Ectodermal cell (in vitro differentiated cells): ENCODE data around the gene CD93.

ENCODE experiments used
- H3K27ac ChIP-seq: 2 replicates; pipeline ENCODE4 v1.7.0; 2013; ENCODE audit warnings: mild to moderate bottlenecking, low read depth, low read length; ENCODE audit not compliant: insufficient read depth, poor library complexity, severe bottlenecking
- H3K27me3 ChIP-seq: 2 replicates; pipeline ENCODE4 v1.7.0; 2013; ENCODE audit warnings: mild to moderate bottlenecking, low read length; ENCODE audit not compliant: insufficient read depth, control insufficient read depth, poor library complexity, severe bottlenecking
- H3K36me3 ChIP-seq: one replicate; pipeline ENCODE4 v1.7.0; 2013; ENCODE audit warnings: low read length; ENCODE audit not compliant: control insufficient read depth, insufficient read depth
- H3K4me1 ChIP-seq: one replicate; pipeline ENCODE4 v1.7.0; 2013; ENCODE audit warnings: low read length; ENCODE audit not compliant: control insufficient read depth, insufficient read depth
- H3K4me3 ChIP-seq: 2 replicates; pipeline ENCODE4 v1.7.0; 2013; ENCODE audit warnings: low read depth, low read length, control low read depth; ENCODE audit not compliant: insufficient read depth
- H3K9me3 ChIP-seq: 2 replicates; pipeline ENCODE4 v1.7.0; 2013; ENCODE audit warnings: mild to moderate bottlenecking, low read length, moderate library complexity; ENCODE audit not compliant: control insufficient read depth
- WGBS, 2 experiments: methylation state at CpG; one replicate each; pipeline ENCODE4 v1.1.7; 2013; ENCODE audit warnings: missing lambda C conversion rate in 2 of 2; 5-methylcytosine and 5-hydroxymethylcytosine counted together

The CD93 gene

GRCh38 chr20:23111944-23112342 lies 25.8 kb upstream of the CD93 start:
- no peaks in the 10 kb centered on the region for H3K36me3 ChIP-seq
- H3K4me1 ChIP-seq = no peaks in the 10 kb centered on the region
- H3K4me3 ChIP-seq = no peak overlapping the region
- H3K27me3 ChIP-seq = no peaks in the 10 kb centered on the region
- H3K9me3 ChIP-seq = no peaks in the 10 kb centered on the region
- H3K27ac ChIP-seq = no peak overlapping the region
- 88 to 92% methylated on average over 9 of the region's 9 CpGs for WGBS, 2 experiments

GRCh38 chr20:23111307-23111943 lies 25.3 kb upstream of the CD93 start:
- no peaks in the 10 kb centered on the region for H3K4me1 ChIP-seq
- H3K36me3 ChIP-seq = no peaks in the 10 kb centered on the region
- no peak overlapping the region for H3K27ac ChIP-seq
- WGBS, 2 experiments = 91% methylated on average over 16 of the region's 16 CpGs
- no peaks in the 10 kb centered on the region for H3K27me3 ChIP-seq
- no peaks in the 10 kb centered on the region for H3K9me3 ChIP-seq
- no peak overlapping the region for H3K4me3 ChIP-seq

- H3K36me3 ChIP-seq = no peaks in the 10 kb centered on the region
- no peak overlapping the region for H3K4me3 ChIP-seq
- H3K4me1 ChIP-seq = no peaks in the 10 kb centered on the region
- H3K27me3 ChIP-seq = no peaks in the 10 kb centered on the region
- no peak overlapping the region for H3K27ac ChIP-seq
- 85 to 88% methylated on average over 3 of the region's 3 CpGs for WGBS, 2 experiments
- H3K9me3 ChIP-seq = no peaks in the 10 kb centered on the region
Observed at GRCh38 chr20:23108871-23109270, 22.7 kb upstream of the CD93 start.

- H3K27ac ChIP-seq = no peak overlapping the region
- H3K36me3 ChIP-seq = no peaks in the 10 kb centered on the region
- H3K4me3 ChIP-seq = no peak overlapping the region
- H3K9me3 ChIP-seq = no peaks in the 10 kb centered on the region
- H3K4me1 ChIP-seq = no peaks in the 10 kb centered on the region
- no peaks in the 10 kb centered on the region for H3K27me3 ChIP-seq
- WGBS, 2 experiments = 77 to 86% methylated on average over 3 of the region's 3 CpGs
Observed at GRCh38 chr20:23107466-23107865, 21.3 kb upstream of the CD93 start.

GRCh38 chr20:23106271-23106851 lies 20.2 kb upstream of the CD93 start:
- WGBS, 2 experiments = 89 to 92% methylated on average over 9 of the region's 9 CpGs
- no peaks in the 10 kb centered on the region for H3K9me3 ChIP-seq
- no peak overlapping the region for H3K27ac ChIP-seq
- no peaks in the 10 kb centered on the region for H3K4me1 ChIP-seq
- no peak overlapping the region for H3K4me3 ChIP-seq
- H3K36me3 ChIP-seq = no peaks in the 10 kb centered on the region
- no peaks in the 10 kb centered on the region for H3K27me3 ChIP-seq

GRCh38 chr20:23105193-23105592 lies 19.1 kb upstream of the CD93 start:
- H3K4me1 ChIP-seq = no peaks in the 10 kb centered on the region
- H3K36me3 ChIP-seq = no peaks in the 10 kb centered on the region
- no peaks in the 10 kb centered on the region for H3K27me3 ChIP-seq
- H3K4me3 ChIP-seq = no peak overlapping the region
- no peak overlapping the region for H3K27ac ChIP-seq
- no peaks in the 10 kb centered on the region for H3K9me3 ChIP-seq
- 92 to 95% methylated on average over 3 of the region's 3 CpGs for WGBS, 2 experiments

GRCh38 chr20:23103284-23104018 lies 17.3 kb upstream of the CD93 start:
- Histone ChIP-seq H3K4me3 (no peak overlapping the region), H3K4me1 (no peaks in the 10 kb centered on the region), H3K27me3 (no peaks in the 10 kb centered on the region), H3K9me3 (no peaks in the 10 kb centered on the region), H3K27ac (no peak overlapping the region), H3K36me3 (no peaks in the 10 kb centered on the region)
- WGBS, 2 experiments = 90% methylated on average over 11 of the region's 11 CpGs

- H3K27ac ChIP-seq = no peak overlapping the region
- H3K4me3 ChIP-seq = no peak overlapping the region
- no peaks in the 10 kb centered on the region for H3K36me3 ChIP-seq
- WGBS, 2 experiments = 90 to 97% methylated on average over 5 of the region's 5 CpGs
- no peaks in the 10 kb centered on the region for H3K9me3 ChIP-seq
- H3K27me3 ChIP-seq = no peaks in the 10 kb centered on the region
- no peaks in the 10 kb centered on the region for H3K4me1 ChIP-seq
Observed at GRCh38 chr20:23101696-23102406, 15.7 kb upstream of the CD93 start.

- H3K9me3 ChIP-seq = no peaks in the 10 kb centered on the region
- no peaks in the 10 kb centered on the region for H3K36me3 ChIP-seq
- no peaks in the 10 kb centered on the region for H3K27me3 ChIP-seq
- no peaks in the 10 kb centered on the region for H3K4me1 ChIP-seq
- no peak overlapping the region for H3K27ac ChIP-seq
- H3K4me3 ChIP-seq = no peak overlapping the region
Observed at GRCh38 chr20:23100720-23101107, 14.6 kb upstream of the CD93 start.
